ENCODE measurements around the gene MUC3A. TPM values are rescaled to one million over a fixed set of nuclear protein-coding genes. Genes with fewer than 3 reads are reported as not detected.

The MUC3A gene
- polyA plus RNA-seq, 2 donors, result 0.02 to 0.04 TPM

- 82 to 83% methylated on average over 5 of the region's 5 CpGs for WGBS, 2 donors
- peaks cover 0 to 2% of the 10 kb centered on the region in 2 donors for H3K9me3 ChIP-seq (ENCODE audit: control insufficient read depth in 2 of 2, insufficient read depth in 1 of 2, low read depth in 1 of 2, low read length in 1 of 2)
- no peaks in the 10 kb centered on the region for H3K27me3 ChIP-seq (ENCODE audit: control insufficient read depth in 1 of 2, insufficient read depth in 2 of 2, low read length in 2 of 2)
- no peaks in the 10 kb centered on the region for H3K36me3 ChIP-seq (ENCODE audit: control insufficient read depth in 2 of 2, insufficient read depth in 2 of 2, low read length in 1 of 2)
- H3K4me1 ChIP-seq (ENCODE audit: control insufficient read depth in 2 of 2, insufficient read depth in 2 of 2, low read length in 1 of 2), result no peaks in the 10 kb centered on the region
- no peak overlapping the region for H3K4me3 ChIP-seq (ENCODE audit: low read depth in 1 of 2, low read length in 2 of 2)
- no peak overlapping the region for H3K27ac ChIP-seq (ENCODE audit: low read depth in 2 of 2, low read length in 1 of 2)
These were observed 60.3 kb downstream of the MUC3A start for GRCh38 chr7:101009629-101010028.

GRCh38 chr7:101012931-101013330 lies 63.6 kb downstream of the MUC3A start:
- peaks cover 0 to 3% of the 10 kb centered on the region in 2 donors for H3K4me1 ChIP-seq (ENCODE audit: control insufficient read depth in 2 of 2, insufficient read depth in 2 of 2, low read length in 1 of 2)
- 91 to 94% methylated on average over 6 of the region's 6 CpGs for WGBS, 2 donors
- no peak overlapping the region for H3K27ac ChIP-seq (ENCODE audit: low read depth in 2 of 2, low read length in 1 of 2)
- no peaks in the 10 kb centered on the region for H3K27me3 ChIP-seq (ENCODE audit: control insufficient read depth in 1 of 2, insufficient read depth in 2 of 2, low read length in 2 of 2)
- no peaks in the 10 kb centered on the region for H3K9me3 ChIP-seq (ENCODE audit: control insufficient read depth in 2 of 2, insufficient read depth in 1 of 2, low read depth in 1 of 2, low read length in 1 of 2)
- H3K36me3 ChIP-seq (ENCODE audit: control insufficient read depth in 2 of 2, insufficient read depth in 2 of 2, low read length in 1 of 2), result no peaks in the 10 kb centered on the region
- H3K4me3 ChIP-seq (ENCODE audit: low read depth in 1 of 2, low read length in 2 of 2), result no peak overlapping the region

- Histone ChIP-seq H3K4me3 (ENCODE audit: low read depth in 1 of 2, low read length in 2 of 2) (no peak overlapping the region), H3K27ac (ENCODE audit: low read depth in 2 of 2, low read length in 1 of 2) (no peak overlapping the region), H3K4me1 (ENCODE audit: control insufficient read depth in 2 of 2, insufficient read depth in 2 of 2, low read length in 1 of 2) (peaks cover 0 to 3% of the 10 kb centered on the region in 2 donors), H3K36me3 (ENCODE audit: control insufficient read depth in 2 of 2, insufficient read depth in 2 of 2, low read length in 1 of 2) (no peaks in the 10 kb centered on the region), H3K27me3 (ENCODE audit: control insufficient read depth in 1 of 2, insufficient read depth in 2 of 2, low read length in 2 of 2) (no peaks in the 10 kb centered on the region), H3K9me3 (ENCODE audit: control insufficient read depth in 2 of 2, insufficient read depth in 1 of 2, low read depth in 1 of 2, low read length in 1 of 2) (no peaks in the 10 kb centered on the region)
- 81 to 89% methylated on average over 8 of the region's 8 CpGs for WGBS, 2 donors
These were observed 66.3 kb downstream of the MUC3A start for GRCh38 chr7:101015626-101016025.

- no peaks in the 10 kb centered on the region for H3K36me3 ChIP-seq (ENCODE audit: control insufficient read depth in 2 of 2, insufficient read depth in 2 of 2, low read length in 1 of 2)
- no peaks in the 10 kb centered on the region for H3K27me3 ChIP-seq (ENCODE audit: control insufficient read depth in 1 of 2, insufficient read depth in 2 of 2, low read length in 2 of 2)
- H3K9me3 ChIP-seq (ENCODE audit: control insufficient read depth in 2 of 2, insufficient read depth in 1 of 2, low read depth in 1 of 2, low read length in 1 of 2), result no peaks in the 10 kb centered on the region
- H3K4me1 ChIP-seq (ENCODE audit: control insufficient read depth in 2 of 2, insufficient read depth in 2 of 2, low read length in 1 of 2), result peaks cover 0 to 3% of the 10 kb centered on the region in 2 donors
- WGBS, 2 donors, result 1 to 2% methylated on average over 28 to 29 of the region's 29 CpGs
- peak overlapping the region; percentile 25 to 44 for H3K4me3 ChIP-seq (ENCODE audit: low read depth in 1 of 2, low read length in 2 of 2)
- H3K27ac ChIP-seq (ENCODE audit: low read depth in 2 of 2, low read length in 1 of 2), result peak overlapping the region in 1 of 2 donors; percentile 51
These were observed 67.9 kb downstream of the MUC3A start for GRCh38 chr7:101017064-101017777.

Other genes with a start within 250 kb of the MUC3A start
- 10 to 100 TPM; 29.4 to 42.1 TPM for gene POP7, start 243.4 kb upstream of the MUC3A start, polyA plus RNA-seq
- gene EPO, start 229.1 kb upstream of the MUC3A start, polyA plus RNA-seq, result under 1 TPM in 1 of 2 donors, not detected in 1; 0.04 TPM
- under 1 TPM in 1 of 2 donors, not detected in 1; under 0.01 TPM for gene ZAN, start 215.9 kb upstream of the MUC3A start, polyA plus RNA-seq
- 10 to 100 TPM; 12.8 to 15.7 TPM for gene EPHB4, start 122.0 kb upstream of the MUC3A start, polyA plus RNA-seq
- 10 to 100 TPM; 13.8 to 23.0 TPM for gene SLC12A9, start 96.8 kb upstream of the MUC3A start, polyA plus RNA-seq
- 10 to 100 TPM; 39.4 to 75.0 TPM for gene TRIP6, start 82.1 kb upstream of the MUC3A start, polyA plus RNA-seq
- 100 to 1,000 TPM in 1 of 2 donors, 10 to 100 TPM in 1; 70.7 to 105 TPM for gene SRRT, start 74.4 kb upstream of the MUC3A start, polyA plus RNA-seq
- 1 to 10 TPM; 3.8 to 3.9 TPM for gene UFSP1, start 59.8 kb upstream of the MUC3A start, polyA plus RNA-seq
- 1 to 10 TPM in 1 of 2 donors, under 1 TPM in 1; 0.52 to 1.4 TPM for gene ACHE, start 53.6 kb upstream of the MUC3A start, polyA plus RNA-seq
- under 1 TPM; 0.13 to 0.28 TPM for gene MUC12, start 20.0 kb downstream of the MUC3A start, polyA plus RNA-seq
- gene MUC17, start 70.5 kb downstream of the MUC3A start, polyA plus RNA-seq, result not detected
- 10 to 100 TPM in 1 of 2 donors, 1 to 10 TPM in 1; 6.2 to 13.5 TPM for gene TRIM56, start 135.9 kb downstream of the MUC3A start, polyA plus RNA-seq
- 1 to 10 TPM in 1 of 2 donors, under 1 TPM in 1; 0.88 to 1.3 TPM for gene SERPINE1, start 177.6 kb downstream of the MUC3A start, polyA plus RNA-seq
- gene AP1S1, start 204.9 kb downstream of the MUC3A start, polyA plus RNA-seq, result 10 to 100 TPM; 40.2 to 43.3 TPM
- gene VGF, start 216.0 kb downstream of the MUC3A start, polyA plus RNA-seq, result under 1 TPM in 1 of 2 donors, not detected in 1; 0.01 TPM
- gene NAT16, start 230.8 kb downstream of the MUC3A start, polyA plus RNA-seq, result not detected